Vagina (tissue), 2 donors: Measurements from ENCODE around the gene MAP3K9.

Source experiments
- POLR2A ChIP-seq, 2 donors: fragments of 450-650 bp; IDR thresholded peaks; one replicate each; pipeline ENCODE4 v1.6.1; 2017; ENCODE audit warnings: antibody characterized with exemption in 2 of 2, mild to moderate bottlenecking in 2 of 2, moderate library complexity in 2 of 2
- TF ChIP-seq, protein P1 (sequence below), 3 experiments: fragments of 450-650 bp in 2 of 3; fragments of 200-600 bp in 1 of 3; sonication (generic) in 1 of 3; IDR thresholded peaks; one replicate each; pipeline ENCODE4 v1.5.1; 2017 to 2019; ENCODE audit warnings: antibody characterized with exemption in 3 of 3, mild to moderate bottlenecking in 2 of 3, moderate library complexity in 2 of 3

DNA sequence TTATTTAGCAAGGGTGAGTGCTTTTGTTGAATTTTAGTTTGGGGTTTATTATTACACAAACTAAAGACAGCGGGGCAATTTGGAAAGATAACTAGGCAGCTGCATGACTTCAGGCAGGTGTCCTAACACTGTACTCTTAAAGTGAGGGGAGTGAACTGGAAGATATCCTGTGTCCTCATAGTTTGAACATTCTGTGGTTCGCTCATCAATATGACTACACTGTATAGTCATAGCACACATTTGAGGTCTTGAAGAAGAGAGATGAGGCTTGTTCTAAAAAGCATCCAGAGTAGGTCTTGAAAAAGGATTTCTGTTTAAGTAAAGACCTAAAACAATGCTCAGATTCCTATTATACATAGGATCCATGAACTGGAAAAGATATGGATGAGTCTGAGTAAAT lies 1.7 kb upstream of the MAP3K9 start:
- TF ChIP-seq, protein P1, sequence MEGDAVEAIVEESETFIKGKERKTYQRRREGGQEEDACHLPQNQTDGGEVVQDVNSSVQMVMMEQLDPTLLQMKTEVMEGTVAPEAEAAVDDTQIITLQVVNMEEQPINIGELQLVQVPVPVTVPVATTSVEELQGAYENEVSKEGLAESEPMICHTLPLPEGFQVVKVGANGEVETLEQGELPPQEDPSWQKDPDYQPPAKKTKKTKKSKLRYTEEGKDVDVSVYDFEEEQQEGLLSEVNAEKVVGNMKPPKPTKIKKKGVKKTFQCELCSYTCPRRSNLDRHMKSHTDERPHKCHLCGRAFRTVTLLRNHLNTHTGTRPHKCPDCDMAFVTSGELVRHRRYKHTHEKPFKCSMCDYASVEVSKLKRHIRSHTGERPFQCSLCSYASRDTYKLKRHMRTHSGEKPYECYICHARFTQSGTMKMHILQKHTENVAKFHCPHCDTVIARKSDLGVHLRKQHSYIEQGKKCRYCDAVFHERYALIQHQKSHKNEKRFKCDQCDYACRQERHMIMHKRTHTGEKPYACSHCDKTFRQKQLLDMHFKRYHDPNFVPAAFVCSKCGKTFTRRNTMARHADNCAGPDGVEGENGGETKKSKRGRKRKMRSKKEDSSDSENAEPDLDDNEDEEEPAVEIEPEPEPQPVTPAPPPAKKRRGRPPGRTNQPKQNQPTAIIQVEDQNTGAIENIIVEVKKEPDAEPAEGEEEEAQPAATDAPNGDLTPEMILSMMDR (IDR thresholded peaks at IDR 0.05): no peak
- TF ChIP-seq POLR2A (IDR thresholded peaks at IDR 0.05): no peak
